Measurements from ENCODE around the gene MLLT11.

Gene MLLT11

GRCh38 chr1:151032164-151032563 lies 28.0 kb upstream of the MLLT11 start:
- TF ChIP-seq, protein P1, sequence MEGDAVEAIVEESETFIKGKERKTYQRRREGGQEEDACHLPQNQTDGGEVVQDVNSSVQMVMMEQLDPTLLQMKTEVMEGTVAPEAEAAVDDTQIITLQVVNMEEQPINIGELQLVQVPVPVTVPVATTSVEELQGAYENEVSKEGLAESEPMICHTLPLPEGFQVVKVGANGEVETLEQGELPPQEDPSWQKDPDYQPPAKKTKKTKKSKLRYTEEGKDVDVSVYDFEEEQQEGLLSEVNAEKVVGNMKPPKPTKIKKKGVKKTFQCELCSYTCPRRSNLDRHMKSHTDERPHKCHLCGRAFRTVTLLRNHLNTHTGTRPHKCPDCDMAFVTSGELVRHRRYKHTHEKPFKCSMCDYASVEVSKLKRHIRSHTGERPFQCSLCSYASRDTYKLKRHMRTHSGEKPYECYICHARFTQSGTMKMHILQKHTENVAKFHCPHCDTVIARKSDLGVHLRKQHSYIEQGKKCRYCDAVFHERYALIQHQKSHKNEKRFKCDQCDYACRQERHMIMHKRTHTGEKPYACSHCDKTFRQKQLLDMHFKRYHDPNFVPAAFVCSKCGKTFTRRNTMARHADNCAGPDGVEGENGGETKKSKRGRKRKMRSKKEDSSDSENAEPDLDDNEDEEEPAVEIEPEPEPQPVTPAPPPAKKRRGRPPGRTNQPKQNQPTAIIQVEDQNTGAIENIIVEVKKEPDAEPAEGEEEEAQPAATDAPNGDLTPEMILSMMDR (IDR thresholded peaks at IDR 0.05; ENCODE audit: borderline replicate concordance, insufficient read depth, low read depth, low read length), result no peak
- H3K4me3 ChIP-seq (ENCODE audit: low read depth, low read length), result no peak overlapping the region

- TF ChIP-seq, protein P1 (IDR thresholded peaks at IDR 0.05; ENCODE audit: borderline replicate concordance, insufficient read depth, low read depth, low read length), result no peak
Measured at GRCh38 chr1:151035167-151035566, 25.0 kb upstream of the MLLT11 start.

DNA sequence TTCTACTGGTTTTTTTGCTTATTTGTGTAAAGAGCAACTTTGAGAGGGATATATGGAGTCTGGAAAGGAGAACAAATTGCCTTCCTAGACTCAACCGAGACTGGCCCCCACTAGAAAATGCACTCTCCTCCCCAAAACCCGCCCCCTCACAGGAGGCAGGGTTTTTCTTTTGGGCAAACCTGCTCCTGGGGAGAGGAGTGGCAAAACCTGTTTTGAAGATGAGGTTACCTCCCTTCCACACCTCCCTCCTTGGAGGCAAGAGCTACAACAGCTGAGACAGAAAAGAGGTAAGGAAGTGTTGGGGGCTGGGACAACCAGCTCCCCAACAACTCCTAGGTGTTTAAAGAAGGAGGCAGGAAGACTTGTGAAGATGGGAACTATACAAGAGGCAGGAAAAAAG lies 23.8 kb upstream of the MLLT11 start, which contains the start of gene BNIPL:
Gene BNIPL (plus strand): TSS at position 231 of the 400 bp plus-strand sequence. CDS start 140 bp downstream, at position 371.
- TF ChIP-seq, protein P1 (IDR thresholded peaks at IDR 0.05; ENCODE audit: borderline replicate concordance, insufficient read depth, low read depth, low read length), result no peak
- H3K4me3 ChIP-seq (ENCODE audit: low read depth, low read length), result no peak within 1 kb of the TSS

More at GRCh38 chr1:151035167-151035566, 25.0 kb upstream of the MLLT11 start:
- H3K4me3 ChIP-seq (ENCODE audit: low read depth, low read length), result no peak overlapping the region

DNA sequence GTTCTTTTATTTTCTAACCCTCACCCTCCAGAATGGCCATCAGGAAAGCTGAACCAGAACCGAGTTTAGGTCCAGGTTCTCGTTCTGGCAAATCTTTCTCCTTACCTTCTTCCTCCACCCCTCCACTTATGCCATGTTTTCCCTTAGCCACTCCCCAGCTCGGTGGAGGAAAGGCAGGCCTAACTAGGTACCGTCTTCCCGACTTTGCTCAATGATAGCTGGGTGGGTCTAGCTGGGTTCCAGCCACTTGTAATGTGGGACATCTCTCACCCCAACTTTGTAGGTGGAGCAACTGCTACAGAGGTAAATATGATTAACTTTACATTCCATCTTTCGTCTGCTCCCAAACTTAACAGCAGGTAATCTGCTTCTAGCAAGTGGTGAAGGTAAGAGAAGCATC lies 23.2 kb upstream of the MLLT11 start:
- TF ChIP-seq, protein P1 (IDR thresholded peaks at IDR 0.05; ENCODE audit: borderline replicate concordance, insufficient read depth, low read depth, low read length), result no peak
- H3K4me3 ChIP-seq (ENCODE audit: low read depth, low read length), result no peak overlapping the region

DNA sequence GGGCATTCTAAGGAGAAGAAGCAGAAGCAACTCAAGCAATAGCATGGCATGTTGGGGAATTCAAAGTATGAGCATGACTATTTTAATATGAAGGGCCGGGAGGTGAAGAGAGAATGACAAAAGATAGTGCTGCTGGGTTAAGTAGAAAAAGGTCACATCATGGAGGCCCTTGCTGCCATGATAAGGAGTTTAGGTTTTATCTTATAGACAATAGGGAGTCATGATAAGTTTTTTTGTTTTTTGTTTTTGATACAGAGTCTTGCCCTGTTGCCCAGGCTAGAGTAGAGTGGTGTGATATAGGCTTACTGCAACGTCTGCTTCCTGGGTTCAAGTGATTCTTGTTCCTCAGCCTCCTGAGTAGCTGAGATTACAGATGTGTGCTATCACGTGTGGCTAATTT lies 20.7 kb upstream of the MLLT11 start:
- no peak overlapping the region for H3K4me3 ChIP-seq (ENCODE audit: low read depth, low read length)
- TF ChIP-seq, protein P1 (IDR thresholded peaks at IDR 0.05; ENCODE audit: borderline replicate concordance, insufficient read depth, low read depth, low read length), result no peak

DNA sequence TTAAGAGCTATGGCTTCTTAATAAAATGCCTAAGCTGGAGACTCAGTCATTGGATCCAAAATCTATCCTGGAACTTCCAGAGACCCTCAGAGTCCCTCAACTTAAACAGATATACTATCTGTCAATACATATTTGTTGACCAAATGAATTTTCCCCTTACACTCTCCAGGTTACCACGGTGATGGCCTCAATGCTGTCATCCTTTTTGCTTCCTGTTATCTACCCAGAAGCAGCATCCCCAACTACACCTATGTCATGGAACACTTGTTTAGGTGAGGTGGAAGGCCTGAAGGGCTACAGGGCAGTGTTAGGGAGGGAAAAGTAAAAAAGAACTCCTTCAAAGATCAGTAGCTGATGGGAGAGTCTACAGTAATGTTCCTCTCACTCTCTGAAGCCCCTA lies 17.0 kb upstream of the MLLT11 start:
- TF ChIP-seq, protein P1 (IDR thresholded peaks at IDR 0.05; ENCODE audit: borderline replicate concordance, insufficient read depth, low read depth, low read length), result no peak
- no peak overlapping the region for H3K4me3 ChIP-seq (ENCODE audit: low read depth, low read length)

DNA sequence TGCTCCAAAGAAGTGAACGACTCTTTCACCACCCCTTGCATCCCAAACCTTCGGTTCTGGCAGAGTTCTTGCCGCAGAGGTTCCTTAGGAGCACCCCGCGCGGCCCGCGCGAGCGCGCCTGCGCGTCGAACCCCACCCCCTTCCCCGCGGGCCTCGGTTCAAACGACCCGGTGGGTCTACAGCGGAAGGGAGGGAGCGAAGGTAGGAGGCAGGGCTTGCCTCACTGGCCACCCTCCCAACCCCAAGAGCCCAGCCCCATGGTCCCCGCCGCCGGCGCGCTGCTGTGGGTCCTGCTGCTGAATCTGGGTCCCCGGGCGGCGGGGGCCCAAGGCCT lies 12.6 kb upstream of the MLLT11 start, which contains the start of gene C1orf56:
Gene C1orf56 (plus strand): TSS at position 161 of the 334 bp plus-strand sequence. CDS start 97 bp downstream, at position 258.
- H3K4me3 ChIP-seq (ENCODE audit: low read depth, low read length), result peak within 1 kb of the TSS; percentile 67
- TF ChIP-seq, protein P1 (IDR thresholded peaks at IDR 0.05; ENCODE audit: borderline replicate concordance, insufficient read depth, low read depth, low read length), result no peak
